Activated naive CD4-positive, alpha-beta T cell treated with anti-CD3 and anti-CD28 coated beads, Interleukin-2, amount 50 U/mL, for 24 hours (primary cell): Measurements from ENCODE around the gene TBL2.
"Not testable (repeated sequence)": the region's sequence is repeated elsewhere in the genome, so short reads cannot be mapped to it uniquely, and the experiment has no call there.

Experiments used
- H3K27ac Mint-ChIP-seq: one replicate; pipeline ENCODE4 v1.8.0; 2021; ENCODE audit warnings: mild to moderate bottlenecking, mixed read lengths
- H3K27me3 Mint-ChIP-seq: one replicate; pipeline ENCODE4 v1.8.0; 2021; ENCODE audit warnings: mixed read lengths
- H3K36me3 Mint-ChIP-seq: one replicate; pipeline ENCODE4 v1.8.0; 2021; ENCODE audit warnings: mixed read lengths
- H3K4me1 Mint-ChIP-seq: one replicate; pipeline ENCODE4 v1.8.0; 2021; ENCODE audit warnings: mixed read lengths
- H3K4me3 Mint-ChIP-seq: one replicate; pipeline ENCODE4 v1.8.0; 2021; ENCODE audit warnings: mild to moderate bottlenecking, mixed read lengths
- H3K9me3 Mint-ChIP-seq: one replicate; pipeline ENCODE4 v1.8.0; 2021; ENCODE audit warnings: mixed read lengths

TBL2 gene

GRCh38 chr7:73578342-73579128 lies at the start of gene TBL2:
Gene TBL2, minus strand, starts transcription at chr7:73578579. Its CDS starts 30 bp downstream, at chr7:73578549.
- Mint-ChIP-seq H3K27me3 (no peaks in the 10 kb centered on the region), H3K4me3 (peak within 1 kb of the TSS; percentile 98), H3K36me3 (peaks cover 3% of the 10 kb centered on the region), H3K27ac (peak within 1 kb of the TSS; percentile 99), H3K9me3 (no peaks in the 10 kb centered on the region), H3K4me1 (peaks cover 29% of the 10 kb centered on the region)

DNA sequence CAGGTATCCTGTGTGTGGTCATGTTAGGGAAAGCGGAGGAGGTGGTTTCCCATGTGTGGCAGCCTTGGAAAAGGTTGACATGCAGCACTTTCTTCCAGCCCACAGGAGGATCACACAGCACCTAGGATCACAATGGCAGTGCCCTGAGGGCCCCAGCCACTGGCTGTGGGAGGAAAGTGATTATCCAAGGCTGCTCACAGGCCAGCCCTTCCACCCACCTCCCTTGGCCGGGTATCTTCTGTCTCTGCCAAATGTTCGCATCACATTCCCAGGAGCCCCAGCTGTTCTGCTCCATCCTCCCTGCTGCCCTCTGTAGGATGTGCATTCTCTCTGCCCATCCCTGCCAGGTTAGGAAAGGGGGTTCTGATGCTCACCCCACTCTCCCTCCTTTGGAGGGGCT lies 48.4 kb upstream of the TBL2 start:
- Mint-ChIP-seq H3K9me3 (no peaks in the 10 kb centered on the region), H3K36me3 (no peaks in the 10 kb centered on the region), H3K27ac (peak overlapping the region; percentile 65), H3K4me1 (no peaks in the 10 kb centered on the region), H3K4me3 (no peak overlapping the region), H3K27me3 (peaks cover 32% of the 10 kb centered on the region)

DNA sequence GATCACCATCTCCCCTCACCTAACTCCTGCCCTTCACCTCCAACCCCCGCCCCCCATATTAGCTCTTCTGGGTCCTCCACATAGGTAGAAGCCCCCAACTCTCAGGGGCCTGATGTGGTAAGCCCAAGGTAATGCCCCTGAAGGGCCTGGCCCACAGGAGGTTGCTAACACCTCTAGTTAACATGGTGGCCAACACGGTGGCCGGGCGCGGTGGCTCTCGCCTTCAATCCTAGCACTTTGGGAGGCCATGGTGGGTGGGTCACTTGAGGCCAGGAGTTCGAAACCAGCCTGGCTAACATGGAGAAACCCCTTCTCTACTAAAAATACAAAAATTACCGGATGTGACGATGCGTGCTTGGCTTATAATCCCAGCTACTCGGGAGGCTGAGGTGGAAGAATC lies 46.9 kb upstream of the TBL2 start:
- Mint-ChIP-seq H3K4me1 (no peaks in the 10 kb centered on the region), H3K27me3 (peaks cover 36% of the 10 kb centered on the region), H3K4me3 (no peak overlapping the region), H3K36me3 (no peaks in the 10 kb centered on the region), H3K27ac (no peak overlapping the region), H3K9me3 (no peaks in the 10 kb centered on the region)

DNA sequence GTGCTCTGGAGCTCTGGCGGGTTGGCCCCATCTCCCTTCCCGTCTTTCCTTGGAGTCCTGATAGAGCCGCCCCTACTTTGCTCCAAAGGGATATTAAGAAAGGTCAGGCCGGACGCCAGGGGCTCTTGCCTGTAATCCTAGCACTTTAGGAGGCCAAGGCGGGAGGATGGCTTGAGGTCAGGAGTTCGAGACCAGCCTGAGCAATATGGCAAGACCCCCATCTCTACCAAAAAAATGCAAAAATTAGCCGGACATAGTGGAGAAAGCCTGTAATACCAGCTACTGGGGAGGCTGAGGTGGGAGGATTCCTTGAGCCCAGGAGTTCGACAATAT lies 46.3 kb upstream of the TBL2 start:
- Mint-ChIP-seq H3K27ac (no peak overlapping the region), H3K9me3 (no peaks in the 10 kb centered on the region), H3K36me3 (no peaks in the 10 kb centered on the region), H3K4me3 (peak overlapping the region; percentile 33), H3K4me1 (no peaks in the 10 kb centered on the region), H3K27me3 (peaks cover 37% of the 10 kb centered on the region)

DNA sequence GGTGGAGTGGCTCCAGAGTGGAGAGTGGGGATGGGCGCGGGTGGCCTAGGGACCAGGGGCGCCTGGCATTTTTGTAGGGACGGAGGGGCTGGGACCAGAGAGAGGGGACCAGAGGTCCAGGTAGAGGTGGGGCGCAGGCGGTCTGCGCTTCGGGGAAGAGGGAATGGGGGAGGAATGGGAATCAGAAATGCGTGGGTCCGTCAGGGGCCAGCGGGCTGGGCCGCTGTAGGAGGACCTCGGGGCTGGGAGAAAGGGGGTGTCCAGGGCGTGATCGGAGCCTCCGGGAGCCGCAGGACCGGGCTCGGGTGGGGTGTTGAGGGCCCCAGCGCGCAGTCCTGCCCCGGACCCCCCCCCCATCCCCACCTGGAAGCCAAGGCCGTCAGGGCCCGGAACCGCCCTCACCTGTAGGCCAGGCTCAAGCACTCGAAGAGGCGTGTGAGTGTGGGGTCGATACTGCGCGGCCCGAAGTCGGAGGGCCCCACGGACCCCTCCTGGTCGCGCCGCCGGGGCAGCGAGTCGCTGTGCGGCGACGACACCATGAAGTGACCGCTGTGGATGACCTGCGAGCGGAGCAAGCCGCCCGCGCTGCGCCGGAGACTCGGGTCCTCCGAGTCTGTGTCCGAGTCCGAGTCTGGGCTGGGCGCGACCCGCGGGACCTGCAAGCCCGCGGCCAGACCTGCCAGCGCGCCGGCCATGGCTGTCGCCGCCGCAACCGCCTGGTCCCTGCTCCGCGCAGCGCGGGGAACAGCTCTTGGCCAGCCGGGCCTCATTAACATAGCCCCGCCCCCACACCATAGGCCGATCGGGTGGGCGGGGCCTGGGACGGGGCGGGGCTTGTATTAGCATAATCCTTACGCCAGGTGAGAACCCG lies 45.7 kb upstream of the TBL2 start, which contains the start of gene MLXIPL:
Gene MLXIPL, minus strand, starts transcription at position 725 of the 871 bp plus-strand sequence. Its CDS starts 30 bp downstream, at position 695.
- Mint-ChIP-seq H3K27ac (no peak within 1 kb of the TSS), H3K4me3 (peak within 1 kb of the TSS; percentile 33), H3K27me3 (peaks cover 34% of the 10 kb centered on the region), H3K36me3 (no peaks in the 10 kb centered on the region), H3K4me1 (no peaks in the 10 kb centered on the region), H3K9me3 (no peaks in the 10 kb centered on the region)

DNA sequence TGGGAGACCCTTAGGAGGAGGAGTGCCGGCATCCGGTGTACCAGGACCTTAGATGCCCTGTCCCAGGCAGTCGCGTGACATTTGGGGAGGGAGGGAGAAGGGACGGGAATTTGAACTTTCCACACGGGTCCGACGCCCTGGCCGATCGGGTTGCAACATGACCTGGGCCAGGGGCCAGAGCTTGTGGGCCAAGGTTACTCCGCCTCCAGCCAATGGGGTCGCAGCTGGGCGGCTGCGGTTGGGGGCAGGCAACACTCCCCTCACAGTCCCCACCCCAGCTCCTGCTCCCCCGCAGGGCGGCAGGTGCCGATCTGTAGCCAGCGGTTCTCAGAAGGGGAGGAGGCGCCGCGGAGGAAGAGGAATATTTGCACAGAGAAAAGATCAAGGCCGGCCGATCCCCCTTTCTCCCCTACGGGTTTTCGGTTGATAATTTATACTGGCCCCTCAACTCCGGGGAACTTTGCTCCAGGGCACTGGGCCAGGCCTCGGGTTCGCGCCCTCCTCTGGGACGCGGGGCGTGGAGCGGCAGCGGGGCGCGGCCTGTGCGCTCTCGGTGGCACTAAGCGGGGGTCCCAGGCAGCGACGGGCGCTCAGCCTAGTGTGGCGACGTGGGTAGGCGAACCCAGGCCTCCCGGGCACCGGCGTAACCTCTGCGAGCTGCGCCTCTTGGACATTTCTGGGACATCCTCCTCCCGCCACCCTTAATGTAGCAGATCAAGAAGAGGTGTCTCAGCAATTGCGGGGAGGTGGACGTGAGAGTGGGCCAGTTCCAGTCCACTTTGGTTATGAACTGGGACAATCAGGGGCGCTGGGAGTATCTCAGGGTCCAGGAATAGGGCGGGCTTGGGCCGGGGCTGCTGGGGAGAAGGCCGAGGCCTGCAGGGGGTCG lies 44.8 kb upstream of the TBL2 start:
- Mint-ChIP-seq H3K27ac (no peak overlapping the region), H3K4me3 (peak overlapping the region; percentile 9), H3K36me3 (no peaks in the 10 kb centered on the region), H3K27me3 (peaks cover 29% of the 10 kb centered on the region), H3K4me1 (no peaks in the 10 kb centered on the region), H3K9me3 (no peaks in the 10 kb centered on the region)

DNA sequence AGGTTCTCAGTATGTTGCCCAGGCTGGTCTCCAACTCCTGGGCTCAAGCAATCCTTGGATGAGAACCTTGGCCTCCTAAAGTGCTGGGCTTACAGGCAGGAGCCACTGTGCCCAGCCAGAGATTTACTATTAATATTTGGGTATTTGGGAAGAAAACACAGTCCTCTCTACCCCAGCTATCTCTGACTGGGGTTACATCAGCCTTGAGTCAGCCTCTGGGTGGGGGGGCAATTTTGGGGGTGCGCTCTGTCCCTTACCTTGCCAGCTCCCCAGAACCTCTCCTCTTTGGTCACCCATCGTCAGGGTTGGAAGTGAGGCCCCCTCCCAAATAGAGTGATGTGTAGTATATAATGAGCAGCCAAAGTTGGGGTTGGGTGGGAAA lies 44.1 kb upstream of the TBL2 start:
- Mint-ChIP-seq H3K27ac (no peak overlapping the region), H3K36me3 (no peaks in the 10 kb centered on the region), H3K4me3 (no peak overlapping the region), H3K4me1 (no peaks in the 10 kb centered on the region), H3K9me3 (no peaks in the 10 kb centered on the region), H3K27me3 (peaks cover 24% of the 10 kb centered on the region)

DNA sequence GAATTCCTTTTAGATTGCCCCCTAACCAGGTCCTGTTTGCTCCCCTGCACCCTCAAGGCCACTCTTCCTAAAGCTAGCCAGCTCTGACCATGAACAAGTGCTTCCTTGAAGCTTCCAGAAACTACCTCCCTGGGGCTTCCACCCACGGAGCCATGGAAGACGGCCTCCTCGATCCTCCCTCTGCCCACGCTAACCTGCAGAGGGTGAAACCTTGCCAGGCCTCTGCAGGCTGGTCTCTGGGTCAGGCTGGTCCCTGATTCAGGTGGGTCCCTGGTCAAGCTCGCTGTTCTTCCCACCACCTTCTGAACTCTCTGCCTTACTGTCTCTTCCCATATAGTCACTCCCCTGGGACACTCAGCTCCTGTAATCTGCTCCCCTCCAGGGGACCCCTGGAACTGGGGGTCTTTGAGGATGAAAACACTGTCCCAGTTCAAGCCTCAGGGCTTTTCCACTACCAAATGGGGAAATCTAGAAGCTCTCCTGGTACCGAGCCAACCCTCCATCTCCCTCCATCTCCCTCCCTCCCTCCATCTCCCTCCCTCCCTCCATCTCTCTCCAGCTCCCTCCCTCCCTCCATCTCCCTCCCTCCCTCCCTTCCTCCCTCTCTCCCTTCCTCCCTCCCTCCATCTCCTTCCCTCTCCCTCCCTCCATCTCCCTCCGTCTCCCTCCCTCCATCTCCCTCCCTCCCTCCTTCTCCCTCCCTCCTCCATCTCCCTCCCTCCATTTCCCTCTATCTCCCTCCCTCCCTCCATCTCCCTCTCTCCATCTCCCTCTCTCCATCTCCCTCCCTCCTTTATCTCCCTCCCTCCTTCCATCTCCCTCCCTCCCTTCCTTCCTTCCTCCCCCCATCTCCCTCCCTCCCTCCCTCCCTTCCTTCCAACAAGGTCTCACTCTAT lies 43.0 kb upstream of the TBL2 start:
- Mint-ChIP-seq H3K4me1 (no peaks in the 10 kb centered on the region), H3K27ac (no peak overlapping the region), H3K27me3 (peaks cover 21% of the 10 kb centered on the region), H3K36me3 (no peaks in the 10 kb centered on the region), H3K9me3 (no peaks in the 10 kb centered on the region), H3K4me3 (no peak overlapping the region)

- not testable (repeated sequence) for H3K4me3 Mint-ChIP-seq, H3K36me3 Mint-ChIP-seq, H3K27ac Mint-ChIP-seq, H3K4me1 Mint-ChIP-seq, H3K9me3 Mint-ChIP-seq
- H3K27me3 Mint-ChIP-seq = peaks cover 16% of the 10 kb centered on the region
These were observed 41.0 kb upstream of the TBL2 start for GRCh38 chr7:73619394-73619793.

DNA sequence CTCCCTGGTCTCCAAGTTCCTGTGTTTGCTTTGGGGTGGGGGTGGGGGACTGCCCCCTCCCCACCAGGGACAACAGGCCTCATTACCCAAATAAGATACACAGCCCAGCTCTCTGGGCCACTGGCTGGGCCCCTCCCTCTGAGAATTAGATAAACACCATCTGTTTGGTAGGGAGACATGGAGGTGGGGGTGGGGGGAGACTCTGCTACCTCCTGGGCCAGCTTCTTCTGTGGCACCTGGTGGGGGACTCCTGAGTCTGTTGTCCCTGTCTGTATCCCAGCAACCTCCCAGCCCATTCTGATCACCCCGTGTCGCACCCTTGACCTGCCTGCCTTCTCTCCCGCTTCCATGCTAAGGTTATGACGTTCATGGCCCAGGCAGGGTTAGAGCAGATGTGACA lies 40.2 kb upstream of the TBL2 start:
- no peak overlapping the region for H3K4me3 Mint-ChIP-seq
- no peaks in the 10 kb centered on the region for H3K36me3 Mint-ChIP-seq
- H3K4me1 Mint-ChIP-seq = no peaks in the 10 kb centered on the region
- no peak overlapping the region for H3K27ac Mint-ChIP-seq
- H3K27me3 Mint-ChIP-seq = peaks cover 20% of the 10 kb centered on the region
- H3K9me3 Mint-ChIP-seq = no peaks in the 10 kb centered on the region

- peaks cover 18% of the 10 kb centered on the region for H3K27me3 Mint-ChIP-seq
- not testable (repeated sequence) for H3K27ac Mint-ChIP-seq, H3K36me3 Mint-ChIP-seq, H3K9me3 Mint-ChIP-seq, H3K4me1 Mint-ChIP-seq, H3K4me3 Mint-ChIP-seq
These were observed 39.1 kb upstream of the TBL2 start for GRCh38 chr7:73617520-73617919.

DNA sequence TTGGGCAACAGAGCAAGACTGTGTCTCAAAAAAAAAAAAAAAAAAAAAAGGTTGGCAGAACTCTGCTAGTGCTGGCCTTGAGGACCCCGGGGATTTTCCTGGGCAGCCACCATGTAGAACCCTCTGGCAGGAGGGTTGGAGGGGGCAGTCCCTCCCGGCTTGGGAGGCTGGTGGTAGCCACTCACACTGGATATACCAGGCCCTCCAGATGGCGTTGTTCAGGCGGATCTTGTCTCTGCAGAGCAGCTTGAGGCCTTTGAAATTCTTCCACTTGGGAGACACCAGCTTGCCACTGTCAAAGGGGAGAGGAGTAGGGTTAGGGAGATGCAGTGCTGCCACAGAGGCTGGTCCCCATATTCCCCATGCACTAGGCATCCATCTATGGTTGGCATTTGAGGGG lies 37.5 kb upstream of the TBL2 start:
- H3K27me3 Mint-ChIP-seq = peaks cover 14% of the 10 kb centered on the region
- no peak overlapping the region for H3K27ac Mint-ChIP-seq
- no peak overlapping the region for H3K4me3 Mint-ChIP-seq
- H3K36me3 Mint-ChIP-seq = no peaks in the 10 kb centered on the region
- H3K4me1 Mint-ChIP-seq = no peaks in the 10 kb centered on the region
- no peaks in the 10 kb centered on the region for H3K9me3 Mint-ChIP-seq

- not testable (repeated sequence) for H3K9me3 Mint-ChIP-seq, H3K27ac Mint-ChIP-seq, H3K4me1 Mint-ChIP-seq, H3K36me3 Mint-ChIP-seq, H3K4me3 Mint-ChIP-seq
- H3K27me3 Mint-ChIP-seq = peaks cover 19% of the 10 kb centered on the region
These were observed 36.6 kb upstream of the TBL2 start for GRCh38 chr7:73614937-73615336.

- H3K27ac Mint-ChIP-seq = no peak overlapping the region
- H3K4me3 Mint-ChIP-seq = no peak overlapping the region
- no peaks in the 10 kb centered on the region for H3K9me3 Mint-ChIP-seq
- H3K36me3 Mint-ChIP-seq = no peaks in the 10 kb centered on the region
- no peaks in the 10 kb centered on the region for H3K4me1 Mint-ChIP-seq
- peaks cover 21% of the 10 kb centered on the region for H3K27me3 Mint-ChIP-seq
These were observed 35.8 kb upstream of the TBL2 start for GRCh38 chr7:73613954-73614735.
